ENCODE measurements around the gene TSPEAR.
"Not testable (repeated sequence)": the region's sequence is repeated elsewhere in the genome, so short reads cannot be mapped to it uniquely, and the experiment has no call there.

TSPEAR gene

GRCh38 chr21:44696572-44696971, 14.8 kb downstream of the TSPEAR start:
- DNase-seq (ENCODE audit: low read depth) = no peak
- TF ChIP-seq MAX (IDR thresholded peaks at IDR 0.05; ENCODE audit: low read depth, low read length) (no peak), CTCF (IDR thresholded peaks at IDR 0.05; ENCODE audit: low read depth, low read length) (no peak)
- no peak overlapping the region for H3K4me3 ChIP-seq (ENCODE audit: low read depth, low read length)

- no peak overlapping the region for H3K4me3 ChIP-seq (ENCODE audit: low read depth, low read length)
- TF ChIP-seq CTCF (IDR thresholded peaks at IDR 0.05; ENCODE audit: low read depth, low read length) (no peak), MAX (IDR thresholded peaks at IDR 0.05; ENCODE audit: low read depth, low read length) (no peak), MYC (IDR thresholded peaks at IDR 0.05; ENCODE audit: low read depth, low read length) (no peak)
- no peak for DNase-seq (ENCODE audit: low read depth)
Observed at GRCh38 chr21:44695641-44696040, 15.7 kb downstream of the TSPEAR start.

GRCh38 chr21:44695184-44695583, 16.2 kb downstream of the TSPEAR start:
- DNase-seq (ENCODE audit: low read depth) = no peak
- TF ChIP-seq POLR2A (IDR thresholded peaks at IDR 0.05; ENCODE audit: extremely low read depth, insufficient read length) (no peak), CTCF (IDR thresholded peaks at IDR 0.05; ENCODE audit: low read depth, low read length) (no peak), MYC (IDR thresholded peaks at IDR 0.05; ENCODE audit: low read depth, low read length) (no peak)
- no peak overlapping the region for H3K4me3 ChIP-seq (ENCODE audit: low read depth, low read length)

- TF ChIP-seq MYC (IDR thresholded peaks at IDR 0.05; ENCODE audit: low read depth, low read length) (no peak), CTCF (IDR thresholded peaks at IDR 0.05; ENCODE audit: low read depth, low read length) (no peak), POLR2A (IDR thresholded peaks at IDR 0.05; ENCODE audit: extremely low read depth, insufficient read length) (no peak), MAX (IDR thresholded peaks at IDR 0.05; ENCODE audit: low read depth, low read length) (no peak)
- no peak overlapping the region for H3K4me3 ChIP-seq (ENCODE audit: low read depth, low read length)
- DNase-seq (ENCODE audit: low read depth) = no peak
Observed at GRCh38 chr21:44694776-44695175, 16.6 kb downstream of the TSPEAR start.

- no peak for DNase-seq (ENCODE audit: low read depth)
- H3K4me3 ChIP-seq (ENCODE audit: low read depth, low read length) = no peak overlapping the region
- TF ChIP-seq MAX (IDR thresholded peaks at IDR 0.05; ENCODE audit: low read depth, low read length) (no peak), MYC (IDR thresholded peaks at IDR 0.05; ENCODE audit: low read depth, low read length) (no peak), POLR2A (IDR thresholded peaks at IDR 0.05; ENCODE audit: extremely low read depth, insufficient read length) (no peak), CTCF (IDR thresholded peaks at IDR 0.05; ENCODE audit: low read depth, low read length) (no peak)
Observed at GRCh38 chr21:44692798-44693512, 18.4 kb downstream of the TSPEAR start.

GRCh38 chr21:44691686-44692085, 19.7 kb downstream of the TSPEAR start:
- TF ChIP-seq POLR2A (IDR thresholded peaks at IDR 0.05; ENCODE audit: extremely low read depth, insufficient read length) = no peak
- no peak for TF ChIP-seq MAX (IDR thresholded peaks at IDR 0.05; ENCODE audit: low read depth, low read length)
- no peak for TF ChIP-seq CTCF (IDR thresholded peaks at IDR 0.05; ENCODE audit: low read depth, low read length)
- TF ChIP-seq MYC (IDR thresholded peaks at IDR 0.05; ENCODE audit: low read depth, low read length) = no peak
- no peak overlapping the region for H3K4me3 ChIP-seq (ENCODE audit: low read depth, low read length)
- DNase-seq (ENCODE audit: low read depth) = no peak

- H3K4me3 ChIP-seq (ENCODE audit: low read depth, low read length); DNase-seq (ENCODE audit: low read depth): not testable (repeated sequence)
Observed at GRCh38 chr21:44689740-44690139, 21.6 kb downstream of the TSPEAR start.

Measured in NB4 (cell line).